HG03139 (cell line): Measurements from ENCODE around the gene CNTN1.

Source experiments
- ATAC-seq: cut with Tn5 transposase; IDR thresholded peaks from one replicate; pipeline ENCODE4 v1.9.1; 2021; ENCODE audit not compliant: unreplicated experiment

The CNTN1 gene

DNA sequence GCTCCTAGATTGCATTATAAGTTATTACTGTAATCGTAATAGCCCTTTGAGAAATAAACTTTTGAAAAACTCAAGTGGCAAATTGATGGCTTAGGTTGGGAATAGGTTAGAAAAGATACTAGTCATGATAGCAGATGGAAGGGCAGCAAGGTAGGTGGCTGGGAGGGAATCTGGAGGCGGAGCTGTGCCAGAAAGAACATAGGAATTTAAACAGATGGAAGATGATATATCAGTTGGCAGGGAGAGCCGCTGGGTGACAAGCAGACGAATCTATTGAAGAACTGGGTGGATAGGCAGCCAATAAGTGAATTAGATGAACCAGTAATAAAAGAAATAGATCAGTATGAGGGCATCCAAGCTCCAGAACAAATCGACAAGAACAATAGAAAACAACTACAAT lies 142.1 kb downstream of the CNTN1 start:
- no peak for ATAC-seq

DNA sequence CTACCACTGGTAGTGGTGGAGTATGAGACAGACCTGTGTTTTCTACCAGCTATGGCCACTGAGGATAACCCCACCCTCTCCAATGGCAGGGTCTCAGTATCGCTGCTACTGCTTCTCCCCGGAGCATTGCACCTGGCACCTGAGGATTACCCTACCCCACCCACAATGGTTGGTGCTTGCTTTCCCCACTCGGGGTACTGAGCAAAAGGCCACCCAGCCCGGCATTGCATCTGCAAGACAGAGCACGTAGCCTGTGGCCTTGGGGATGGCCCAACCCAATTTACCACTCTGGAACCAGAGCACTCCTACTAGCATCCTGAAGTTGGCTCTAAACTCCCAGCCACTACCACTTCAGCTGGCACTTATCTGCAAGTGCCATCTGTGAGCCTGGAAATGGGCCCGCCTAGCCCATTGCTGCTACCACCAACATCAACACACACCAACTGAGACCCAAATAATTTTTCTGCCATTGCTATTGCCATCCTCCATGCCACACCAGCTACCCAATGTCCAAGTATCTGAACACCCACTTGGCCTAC lies 145.7 kb downstream of the CNTN1 start:
- no peak for ATAC-seq

DNA sequence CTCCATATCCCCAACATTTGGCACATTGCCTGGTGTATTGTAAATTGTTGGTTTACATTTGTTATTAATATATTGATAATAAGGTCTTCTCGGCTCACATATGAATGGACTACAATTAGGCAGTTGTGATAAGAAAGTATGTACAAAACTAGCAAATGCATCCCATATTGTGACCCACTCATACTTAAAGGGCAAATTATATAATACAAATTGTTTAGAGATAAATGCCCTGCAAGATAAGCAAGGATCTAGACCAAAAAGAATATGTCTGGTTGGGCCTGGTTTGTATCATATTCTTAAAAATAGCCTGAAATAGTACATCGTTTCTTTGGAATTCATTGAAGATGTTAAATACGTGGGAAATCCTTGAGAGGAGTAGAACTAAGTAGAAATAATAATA lies 151.3 kb downstream of the CNTN1 start:
- no peak for ATAC-seq

DNA sequence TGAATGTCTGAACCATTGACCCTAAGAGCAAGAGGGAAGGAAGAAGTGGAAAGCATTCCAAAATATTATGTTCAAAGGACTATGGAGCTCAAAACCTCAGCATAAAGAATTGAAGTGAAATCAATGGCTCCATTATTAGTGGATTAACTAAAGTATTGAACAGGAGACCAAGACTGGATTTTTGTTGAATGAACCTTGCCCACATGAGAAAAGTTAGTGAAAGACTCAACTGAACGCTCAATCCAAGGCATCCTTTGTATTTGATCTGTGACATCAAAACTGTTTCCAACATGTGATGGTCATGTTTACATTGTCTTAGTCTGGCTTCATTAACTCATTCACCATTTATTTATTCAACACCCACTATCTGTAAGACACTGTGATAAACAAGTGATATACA lies 161.0 kb downstream of the CNTN1 start:
- no peak for ATAC-seq

DNA sequence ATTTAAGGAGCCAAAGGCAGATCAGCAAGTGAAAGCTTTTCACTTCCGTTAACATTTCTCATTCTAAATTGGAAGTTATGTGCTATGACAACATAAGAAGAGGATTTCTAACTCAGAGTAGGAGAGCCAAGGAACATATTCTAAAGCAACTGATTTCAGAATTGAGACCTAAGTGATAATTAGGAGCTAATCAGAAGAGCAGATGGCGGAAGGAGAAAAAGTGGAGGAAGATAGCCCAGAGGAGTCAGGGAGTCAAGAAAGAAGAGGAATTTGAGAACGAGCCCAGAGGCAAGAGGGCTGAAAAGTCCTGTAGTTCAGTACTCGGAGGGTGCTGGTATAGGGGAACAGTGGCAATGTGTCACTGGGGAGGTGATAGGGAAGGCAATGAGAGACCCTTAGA lies 162.4 kb downstream of the CNTN1 start:
- no peak for ATAC-seq

DNA sequence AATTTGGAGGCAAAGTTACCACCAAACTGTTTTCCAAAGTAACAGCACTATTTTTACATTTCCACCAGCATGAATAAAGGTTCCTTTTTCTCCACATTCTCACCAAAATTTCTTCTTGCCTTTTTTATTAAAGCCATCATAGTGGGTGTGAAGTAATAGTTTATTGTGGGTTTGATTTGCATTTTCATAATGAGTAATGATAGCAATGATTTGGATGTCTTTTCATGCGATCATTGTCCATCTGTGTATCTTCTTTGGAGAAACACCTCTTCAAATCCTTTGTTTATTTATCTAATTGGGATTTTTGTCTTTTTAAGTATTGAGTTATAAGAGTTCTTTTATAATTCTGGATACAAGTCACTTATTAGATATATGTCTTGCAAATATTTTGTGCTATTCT lies 172.7 kb downstream of the CNTN1 start:
- no peak for ATAC-seq

DNA sequence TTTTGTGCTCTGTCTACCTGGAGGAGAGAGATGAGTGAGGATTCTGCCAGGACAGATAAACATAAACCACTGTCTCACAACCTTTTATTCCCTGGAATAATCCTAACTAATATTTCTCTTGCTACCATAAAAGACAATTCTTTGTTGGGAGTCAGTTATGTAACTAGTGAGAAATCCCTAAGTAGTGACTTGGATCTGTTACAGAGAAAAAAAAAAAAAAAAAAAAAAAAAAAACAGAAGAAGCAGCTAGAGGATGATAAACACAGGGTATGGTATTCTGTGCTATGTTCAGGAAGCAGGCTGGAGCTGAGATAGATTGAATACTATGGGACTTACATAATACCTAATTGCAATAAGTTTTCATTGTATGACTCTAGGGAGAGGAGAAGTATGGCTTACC lies 178.7 kb downstream of the CNTN1 start:
- ATAC-seq, result no peak

DNA sequence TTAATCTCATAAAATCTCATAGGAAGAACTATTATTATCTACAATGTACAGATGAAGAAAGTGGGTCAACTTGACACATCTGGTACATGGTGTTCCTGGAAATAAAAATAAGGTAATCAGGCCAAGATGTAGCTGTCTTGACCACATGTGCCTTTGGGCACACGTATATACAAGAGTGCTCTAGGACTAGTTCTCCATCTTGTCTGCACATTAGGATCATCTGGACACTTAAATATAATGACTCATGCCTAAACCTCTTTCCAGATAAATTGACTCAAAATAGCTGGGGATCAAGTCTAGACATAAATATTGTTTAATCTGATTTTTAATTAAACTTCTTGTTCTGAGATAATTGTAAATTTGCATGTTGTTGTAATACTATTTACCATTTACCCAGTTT lies 182.6 kb downstream of the CNTN1 start:
- no peak for ATAC-seq

DNA sequence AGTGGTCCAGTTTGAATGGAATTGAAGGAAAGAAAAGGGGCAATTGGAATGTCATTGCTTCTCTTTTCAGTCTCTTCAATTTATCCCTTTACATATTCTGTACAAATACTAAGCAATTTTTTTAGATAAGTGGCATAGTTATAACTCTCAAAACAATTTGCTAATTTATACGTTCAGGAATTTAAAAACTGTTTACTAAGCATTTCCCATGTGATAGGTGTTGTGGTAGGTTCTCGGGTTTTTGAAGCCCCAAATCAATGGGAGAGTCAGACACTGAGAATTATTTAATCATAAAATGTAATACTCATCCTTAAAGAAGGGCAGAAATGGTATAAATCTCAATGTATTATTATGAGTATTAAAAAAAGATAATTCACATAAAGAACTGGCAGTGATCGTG lies 197.1 kb downstream of the CNTN1 start:
- ATAC-seq, result no peak

DNA sequence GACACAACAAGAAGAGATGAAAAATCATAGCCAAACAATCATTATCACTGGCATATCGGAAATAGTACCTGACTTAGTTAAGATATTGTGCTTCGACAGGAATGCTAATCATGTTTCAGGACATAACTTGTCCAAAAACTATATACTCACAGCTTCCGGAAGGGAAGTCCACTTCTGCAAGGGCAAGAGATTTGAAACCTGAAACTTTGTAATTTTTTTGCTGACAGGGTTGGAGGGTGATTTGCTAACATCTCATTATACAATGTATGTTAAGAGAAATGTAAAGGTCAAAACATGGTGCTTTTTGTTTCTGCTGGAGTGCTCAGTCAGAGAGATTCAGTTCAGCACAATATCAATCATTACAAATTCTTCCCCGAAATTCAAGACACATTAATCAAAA lies 200.3 kb downstream of the CNTN1 start:
- no peak for ATAC-seq

DNA sequence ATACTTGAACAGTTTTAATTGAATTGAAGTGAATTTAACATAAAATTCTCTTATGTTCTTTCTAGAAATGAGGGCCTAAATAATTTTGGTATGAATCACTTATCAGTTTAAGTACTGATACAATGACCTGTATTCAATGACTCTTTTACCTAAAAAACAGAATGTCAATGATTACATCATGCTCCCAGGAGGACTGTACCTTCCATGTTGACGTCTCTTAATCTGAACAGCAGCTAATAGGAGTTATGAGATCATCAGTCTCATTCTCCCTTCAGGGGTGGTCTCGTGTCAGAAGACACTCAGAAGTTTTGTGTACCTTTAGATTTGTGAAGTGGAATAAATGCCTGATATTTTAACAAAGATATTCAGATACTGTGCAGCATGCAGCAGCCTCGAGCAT lies 206.3 kb downstream of the CNTN1 start:
- ATAC-seq, result no peak

DNA sequence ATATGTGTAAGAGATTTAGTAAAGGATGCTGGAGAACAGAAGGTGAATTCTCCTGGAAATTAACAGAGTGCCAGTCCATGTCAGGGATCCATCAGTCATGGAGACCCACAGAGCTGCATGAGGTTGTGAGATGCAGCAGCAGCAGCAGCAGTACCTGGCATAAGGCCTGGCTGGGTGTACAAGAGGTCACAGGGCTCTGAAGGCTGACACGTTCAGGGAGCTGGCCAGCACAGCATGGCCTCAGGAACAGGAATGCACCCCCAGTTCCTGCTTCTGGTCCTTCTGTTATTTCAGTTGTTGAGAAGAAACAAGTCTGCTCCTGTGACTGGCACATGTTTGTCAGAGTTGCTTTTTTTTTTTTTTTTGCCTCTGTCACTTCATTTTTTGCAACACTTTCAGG lies 210.8 kb downstream of the CNTN1 start:
- no peak for ATAC-seq

DNA sequence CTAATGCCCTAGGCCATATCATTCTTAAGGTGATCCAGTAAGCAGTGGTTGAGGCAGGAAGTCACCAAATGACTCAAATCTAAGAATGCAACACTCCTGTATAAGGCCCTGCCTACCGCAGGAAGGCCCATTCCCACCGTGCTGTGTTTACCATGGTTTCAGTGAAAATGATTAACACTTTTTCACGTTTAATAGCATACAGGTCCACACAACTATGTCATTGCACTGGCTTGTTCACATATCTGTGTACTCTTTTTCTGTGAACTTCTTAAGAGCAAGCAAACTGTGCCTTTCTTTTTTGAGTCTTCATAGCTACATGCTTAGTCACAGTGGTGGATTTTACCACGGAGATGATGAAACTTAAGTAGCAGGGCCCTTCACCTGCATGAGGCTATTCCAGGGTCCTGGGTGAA lies 214.9 kb downstream of the CNTN1 start:
- ATAC-seq, result peak; percentile 96

DNA sequence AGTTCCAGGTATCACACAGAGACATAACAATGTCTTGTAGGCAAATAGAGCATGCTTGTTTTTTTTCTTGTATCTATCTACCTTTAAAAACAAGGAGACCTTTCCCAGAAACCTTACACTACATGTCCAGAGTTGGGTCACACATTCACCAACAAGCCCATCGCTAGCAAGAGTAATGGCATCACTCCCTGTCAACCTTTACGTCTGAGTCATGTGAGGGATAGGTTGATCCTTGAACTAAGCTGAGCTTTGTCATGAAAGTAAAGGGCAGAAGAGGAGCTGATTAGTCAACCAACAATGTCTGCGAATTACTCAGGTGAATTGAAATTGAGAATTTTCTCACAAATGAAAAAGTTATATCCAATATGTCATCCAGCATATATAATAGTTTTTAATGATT lies 219.4 kb downstream of the CNTN1 start:
- no peak for ATAC-seq

DNA sequence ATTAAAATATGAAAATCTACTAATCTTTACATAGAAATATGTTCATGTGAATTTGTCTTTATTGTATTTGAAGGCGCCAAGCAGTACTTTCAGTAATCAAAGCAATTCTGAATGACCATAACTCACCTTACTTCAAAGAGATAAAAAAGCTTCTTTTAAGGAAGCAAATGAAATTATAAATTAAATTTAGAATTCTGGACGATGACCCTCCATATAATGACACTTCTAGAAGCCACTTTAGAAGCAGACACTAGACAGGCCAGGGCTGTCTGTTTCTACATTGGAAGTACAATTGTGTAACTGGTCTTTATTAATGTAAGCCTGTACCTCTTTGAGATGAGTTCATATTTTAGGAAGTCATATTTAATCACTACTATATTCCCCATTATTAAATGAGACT lies 222.9 kb downstream of the CNTN1 start:
- ATAC-seq, result no peak

DNA sequence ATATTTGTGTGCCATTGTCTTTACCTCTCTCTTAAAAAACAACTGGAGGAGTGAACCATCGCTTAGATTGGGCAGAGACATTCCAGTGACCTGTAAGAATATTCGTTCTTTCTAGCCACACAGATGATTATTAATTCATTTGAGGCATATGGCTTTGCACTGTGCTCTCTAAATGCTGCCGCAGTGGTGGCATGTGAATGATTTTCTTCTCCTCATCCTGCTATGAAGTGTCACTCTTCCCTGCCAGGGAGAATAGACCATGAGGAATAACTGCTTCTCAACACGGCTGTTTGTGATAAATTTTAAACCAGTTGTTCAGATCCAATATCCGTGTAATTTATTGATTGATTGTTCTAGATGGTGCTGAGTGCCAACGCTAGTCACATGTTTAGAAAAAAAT lies 225.3 kb downstream of the CNTN1 start:
- ATAC-seq, result no peak

DNA sequence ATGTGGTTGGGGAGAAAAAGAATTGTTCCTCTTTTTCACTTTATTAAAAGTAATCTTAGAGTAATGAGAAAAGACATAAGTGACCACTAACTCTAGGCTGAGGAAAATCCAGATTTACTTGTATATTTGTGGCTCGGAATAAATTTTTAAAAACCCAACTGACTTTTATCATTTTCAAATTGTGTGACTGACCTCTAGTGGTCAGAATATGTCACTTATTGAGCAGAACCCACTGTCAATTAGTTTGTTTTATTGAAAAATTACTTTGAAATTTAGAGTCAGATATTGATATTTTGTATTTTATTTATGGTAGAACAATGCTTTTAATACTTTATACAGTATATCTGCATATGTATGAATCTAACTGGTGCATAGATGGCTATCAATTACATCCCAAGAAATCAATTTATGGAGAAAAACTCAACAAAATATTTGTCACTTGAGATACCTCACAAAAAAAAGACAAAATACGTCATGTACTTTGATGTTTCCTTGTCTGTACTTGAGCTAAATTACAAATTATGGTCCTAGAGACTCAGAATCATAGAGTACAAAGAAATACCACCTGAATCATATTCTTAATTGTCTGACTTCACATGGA lies 229.4 kb downstream of the CNTN1 start:
- ATAC-seq, result no peak

DNA sequence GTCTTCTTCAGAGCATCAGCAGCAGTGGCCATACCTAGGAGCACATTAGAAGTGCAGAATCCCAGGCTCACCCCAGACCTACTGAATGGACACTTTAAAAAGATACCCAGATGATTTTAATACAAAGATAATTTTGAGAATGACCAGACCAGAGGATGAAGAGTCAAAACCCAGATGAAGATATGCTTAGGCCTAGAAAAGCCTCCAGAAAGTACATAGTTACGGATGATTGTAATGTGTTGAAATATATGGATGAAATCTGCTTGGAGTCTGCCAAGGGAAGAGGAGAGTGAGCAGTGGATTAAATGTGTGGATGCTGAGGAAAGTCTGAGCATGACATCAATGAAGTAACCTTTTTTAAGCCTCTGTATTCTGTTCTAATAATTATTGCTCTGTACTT lies 245.7 kb downstream of the CNTN1 start:
- no peak for ATAC-seq

DNA sequence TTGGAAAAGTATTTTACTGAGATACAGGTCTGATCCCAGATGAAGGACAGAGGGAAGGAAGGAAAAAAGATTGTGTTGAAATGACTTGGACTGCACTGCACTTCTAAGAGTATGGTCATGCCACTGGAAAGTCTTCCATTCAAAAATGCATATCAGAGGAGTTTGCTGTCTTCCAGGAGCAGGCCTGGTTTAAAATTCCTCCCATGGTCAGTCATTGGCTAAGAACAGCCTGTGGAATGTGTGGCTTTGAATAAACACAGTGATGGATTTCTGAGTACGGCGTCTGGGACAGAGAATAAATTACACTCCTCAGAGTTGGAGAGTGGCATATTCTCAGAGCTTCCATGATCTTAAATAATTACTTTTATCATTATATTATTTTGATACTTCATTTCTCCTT lies 250.1 kb downstream of the CNTN1 start:
- ATAC-seq, result no peak

DNA sequence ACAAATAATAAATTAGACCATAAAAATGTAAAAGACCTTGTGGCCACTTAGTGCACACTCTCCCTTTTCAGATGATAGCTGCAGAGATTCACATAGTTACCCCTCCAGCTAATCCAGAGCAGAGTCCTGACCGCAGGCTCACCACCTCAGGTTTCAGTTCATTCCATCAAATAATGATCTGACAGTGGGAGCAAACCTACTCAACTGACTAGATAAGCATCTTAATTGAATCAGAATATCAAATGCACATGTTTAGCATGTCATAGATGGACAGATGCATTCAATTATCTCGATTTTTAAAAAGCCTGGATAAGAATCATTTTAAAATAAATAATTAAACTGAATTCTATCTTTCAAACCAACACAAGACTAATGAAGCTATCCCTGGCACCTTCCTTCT lies 253.5 kb downstream of the CNTN1 start:
- no peak for ATAC-seq

DNA sequence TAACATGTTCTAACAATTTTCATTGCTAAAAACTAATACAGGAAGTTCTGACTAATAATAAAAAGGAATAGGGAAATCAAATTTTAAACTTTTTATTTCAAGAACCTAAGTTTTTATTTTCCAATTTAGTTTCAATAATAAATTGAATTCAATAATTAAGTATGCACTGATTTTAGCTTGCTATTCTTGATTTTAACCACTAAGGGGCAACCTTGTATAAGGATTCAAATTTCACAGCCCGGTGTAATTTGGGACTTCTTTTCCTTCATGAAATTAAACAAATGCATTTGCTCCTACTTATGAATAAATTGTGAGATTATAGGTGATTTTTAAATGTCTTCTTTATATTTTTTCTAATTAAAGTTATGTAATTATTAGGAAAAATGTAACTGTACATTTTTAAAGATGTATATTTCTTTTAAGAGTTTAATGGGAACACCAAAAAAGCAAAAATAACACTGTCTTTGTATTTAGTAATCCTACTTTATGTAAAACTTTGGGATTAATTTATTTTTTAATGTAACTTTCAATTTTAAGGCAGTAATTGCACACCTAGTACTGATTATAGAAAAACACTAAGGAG lies 254.5 kb downstream of the CNTN1 start:
- no peak for ATAC-seq

DNA sequence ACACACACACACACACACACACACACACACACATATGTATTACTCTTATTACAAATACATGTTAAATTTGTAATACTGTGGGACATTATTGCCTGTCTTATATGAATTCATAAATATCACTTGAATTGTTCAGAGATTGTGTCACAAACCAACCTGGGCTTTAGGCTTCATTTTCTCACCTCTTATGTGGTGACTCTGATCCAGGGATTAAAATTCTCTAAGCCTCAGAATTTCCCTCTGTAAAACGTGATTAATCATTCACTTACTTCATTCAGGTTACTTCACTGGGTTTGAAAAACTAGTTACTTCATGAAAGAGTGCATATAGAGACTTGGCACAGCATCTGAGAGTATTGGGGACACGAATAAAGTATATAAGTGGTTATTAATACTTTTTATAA lies 255.6 kb downstream of the CNTN1 start:
- no peak for ATAC-seq

DNA sequence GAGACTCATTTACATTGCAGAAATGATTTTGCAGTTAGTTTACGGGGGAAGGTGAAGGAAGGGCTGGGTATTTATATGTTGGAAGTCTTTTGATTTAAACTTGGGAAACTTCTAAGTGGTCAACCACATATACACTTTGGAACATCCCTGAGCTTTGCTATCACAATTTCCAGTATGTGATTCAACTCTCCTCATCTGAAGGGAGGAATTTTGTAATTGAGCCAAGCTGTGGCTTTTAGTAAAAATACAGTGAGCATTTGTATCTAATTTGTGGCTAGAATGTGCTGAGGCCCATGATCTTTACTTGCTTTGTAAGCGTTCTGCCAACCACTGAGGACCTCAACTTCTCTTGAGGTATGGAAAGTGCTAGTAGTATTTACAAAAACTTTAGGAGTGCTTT lies 260.8 kb downstream of the CNTN1 start:
- no peak for ATAC-seq
